ENCODE data around the gene MROH9. TPM values are rescaled to one million over a fixed set of nuclear protein-coding genes. Genes with fewer than 3 reads are reported as not detected.

Gene MROH9
- total and polyA plus RNA-seq, 2 of the 13 experiments (the other 11 are each of a cell fraction or from before 2014, with no cell fraction given): not detected

GRCh38 chr1:171084870-171085269 lies 149.5 kb downstream of the MROH9 start:
- ATAC-seq (no peak), FAIRE-seq (no peak), DNase-seq (ENCODE audit: low spot score) (no peak)
- CTCF ChIA-PET (ENCODE audit: low intra/inter-chr PET ratio, low total read pairs): no interaction called here
- no peak overlapping the region for H3K4me3 ChIP-seq (replicated peaks in 1 of 3; ENCODE audit: insufficient read depth in 1 of 3, low read depth in 2 of 3, low read length in 3 of 3)
- POLR2A ChIA-PET: no interaction called here
- no peaks in the 10 kb centered on the region for H3K36me3 ChIP-seq (replicated peaks in 1 of 2; ENCODE audit: control insufficient read depth in 1 of 2, insufficient read depth in 2 of 2, low read length in 2 of 2)
- H2AFZ ChIP-seq (ENCODE audit: low read length): no peak overlapping the region
- H4K20me1 ChIP-seq (ENCODE audit: insufficient read depth, low read length): no peaks in the 10 kb centered on the region
- H3K27me3 ChIP-seq (ENCODE audit: control insufficient read depth in 1 of 2, insufficient read depth in 2 of 2, low read length in 2 of 2): no peaks in the 10 kb centered on the region
- no peak overlapping the region for H3K4me2 ChIP-seq (ENCODE audit: low read depth, low read length)
- H3K9ac ChIP-seq (ENCODE audit: insufficient read depth, low read depth, low read length): no peak overlapping the region
- in situ Hi-C loops (cut with HindIII; ENCODE audit: extremely low pct_ligation_motif_present, low pct_unique_long_range_greater_than_20kb): no loop called here
- BruUV-seq (replicated peaks): no TSS peak
- intact Hi-C loops (cut with micrococcal nuclease; ENCODE audit: unreplicated experiment): no loop called here
- H3K9me3 ChIP-seq (ENCODE audit: low read length): no peaks in the 10 kb centered on the region
- no peak overlapping the region for H3K27ac ChIP-seq (ENCODE audit: extremely low read length, insufficient read depth, low read length)
- WGBS (ENCODE audit: low lambda C conversion rate): 28% methylated on average over 2 of the region's 2 CpGs
- H3K4me1 ChIP-seq (ENCODE audit: insufficient read depth, low read length): no peaks in the 10 kb centered on the region
- no peak for TF ChIP-seq SATB2 (CRISPR knock-in tag; IDR thresholded peaks at IDR 0.05)
- no peak for TF ChIP-seq ZSCAN5A (CRISPR knock-in tag; IDR thresholded peaks at IDR 0.05; ENCODE audit: borderline replicate concordance)
- TF ChIP-seq ZNF484 (CRISPR knock-in tag; IDR thresholded peaks at IDR 0.05; ENCODE audit: borderline replicate concordance, low read depth): no peak
- TF ChIP-seq RFX1 (IDR thresholded peaks at IDR 0.05): no peak
- TF ChIP-seq ZNF343 (CRISPR knock-in tag; IDR thresholded peaks at IDR 0.05): no peak
- TF ChIP-seq YY1 (IDR thresholded peaks at IDR 0.05; ENCODE audit: insufficient read depth, insufficient replicate concordance, low read depth, low read length): no peak
- no peak for TF ChIP-seq CREBL2 (CRISPR knock-in tag; IDR thresholded peaks at IDR 0.05; ENCODE audit: borderline replicate concordance)
- H3K79me2 ChIP-seq (ENCODE audit: insufficient read depth, low read length): no peaks in the 10 kb centered on the region

GRCh38 chr1:171087896-171088295 lies 152.6 kb downstream of the MROH9 start:
- CTCF ChIA-PET (ENCODE audit: low intra/inter-chr PET ratio, low total read pairs): no interaction called here
- no peaks in the 10 kb centered on the region for H3K27me3 ChIP-seq (ENCODE audit: control insufficient read depth in 1 of 2, insufficient read depth in 2 of 2, low read length in 2 of 2)
- H3K4me1 ChIP-seq (ENCODE audit: insufficient read depth, low read length): no peaks in the 10 kb centered on the region
- H4K20me1 ChIP-seq (ENCODE audit: insufficient read depth, low read length): no peaks in the 10 kb centered on the region
- H3K4me3 ChIP-seq (replicated peaks in 1 of 3; ENCODE audit: insufficient read depth in 1 of 3, low read depth in 2 of 3, low read length in 3 of 3): no peak overlapping the region
- DNase-seq (ENCODE audit: low spot score) (no peak), FAIRE-seq (no peak), ATAC-seq (no peak)
- no peak overlapping the region for H3K9ac ChIP-seq (ENCODE audit: insufficient read depth, low read depth, low read length)
- in situ Hi-C loops (cut with HindIII; ENCODE audit: extremely low pct_ligation_motif_present, low pct_unique_long_range_greater_than_20kb): no loop called here
- no TSS peak for BruUV-seq (replicated peaks)
- no peak overlapping the region for H3K27ac ChIP-seq (ENCODE audit: extremely low read length, insufficient read depth, low read length)
- H3K4me2 ChIP-seq (ENCODE audit: low read depth, low read length): no peak overlapping the region
- H3K79me2 ChIP-seq (ENCODE audit: insufficient read depth, low read length): no peaks in the 10 kb centered on the region
- no peaks in the 10 kb centered on the region for H3K36me3 ChIP-seq (replicated peaks in 1 of 2; ENCODE audit: control insufficient read depth in 1 of 2, insufficient read depth in 2 of 2, low read length in 2 of 2)
- POLR2A ChIA-PET: no interaction called here
- no peak overlapping the region for H2AFZ ChIP-seq (ENCODE audit: low read length)
- intact Hi-C loops (cut with micrococcal nuclease; ENCODE audit: unreplicated experiment): no loop called here
- no peaks in the 10 kb centered on the region for H3K9me3 ChIP-seq (ENCODE audit: low read length)
- TF ChIP-seq TBX2 (CRISPR knock-in tag; IDR thresholded peaks at IDR 0.05; ENCODE audit: borderline replicate concordance) (no peak), TARDBP (CRISPR knock-in tag; IDR thresholded peaks at IDR 0.05) (no peak), ZNF407 (CRISPR knock-in tag; IDR thresholded peaks at IDR 0.05; ENCODE audit: not compliant biosample characterization) (no peak)
